ENCODE data around the gene GNG3.
"Not testable (repeated sequence)": the region's sequence is repeated elsewhere in the genome, so short reads cannot be mapped to it uniquely, and the experiment has no call there.

GNG3 gene

DNA sequence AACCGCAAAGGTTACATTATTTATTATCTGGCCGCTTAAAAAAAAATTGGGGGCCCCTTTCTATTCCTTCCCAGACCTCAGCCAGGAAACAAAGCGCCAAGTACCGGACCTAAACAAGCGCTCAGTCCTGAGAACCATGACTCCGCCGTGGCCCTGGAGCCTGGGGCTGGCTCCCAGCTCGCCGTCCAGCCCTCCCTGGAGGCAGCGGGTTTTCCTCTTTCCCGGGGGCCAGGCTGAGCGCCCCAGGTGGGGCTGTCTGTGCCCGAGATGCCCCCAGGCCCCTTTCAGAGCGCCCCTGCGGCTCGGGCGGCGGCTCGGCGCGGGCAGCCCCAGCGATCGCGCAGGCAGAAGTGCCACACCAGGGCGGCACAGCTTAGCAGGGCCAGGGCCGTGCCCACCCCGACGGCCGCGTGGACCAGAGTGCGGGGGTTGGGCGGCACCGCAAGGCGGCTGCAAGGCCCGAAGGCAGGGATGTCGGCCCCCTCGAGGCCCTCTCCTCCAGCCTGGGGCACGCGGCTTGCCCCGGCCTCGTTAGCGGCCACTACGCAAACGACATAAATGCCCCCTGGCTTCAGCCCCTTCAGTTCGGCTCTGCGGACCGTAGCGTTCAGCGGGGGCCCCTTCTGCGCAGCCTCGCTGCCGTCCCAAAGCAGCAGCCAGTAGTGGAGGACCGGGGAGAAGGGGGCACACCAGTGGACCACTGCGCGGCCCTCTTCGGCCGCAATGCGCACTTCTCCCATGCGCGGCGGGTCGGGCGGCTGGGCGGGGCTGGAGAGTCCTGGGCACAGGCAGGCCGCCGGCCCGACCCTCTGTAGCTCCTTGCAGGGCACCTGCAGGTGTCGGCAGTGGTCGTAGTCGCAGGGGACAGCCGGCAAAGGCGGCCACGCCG is 19.7 kb upstream of the GNG3 start:
- DNase-seq (ENCODE audit: low spot score): no peak

DNA sequence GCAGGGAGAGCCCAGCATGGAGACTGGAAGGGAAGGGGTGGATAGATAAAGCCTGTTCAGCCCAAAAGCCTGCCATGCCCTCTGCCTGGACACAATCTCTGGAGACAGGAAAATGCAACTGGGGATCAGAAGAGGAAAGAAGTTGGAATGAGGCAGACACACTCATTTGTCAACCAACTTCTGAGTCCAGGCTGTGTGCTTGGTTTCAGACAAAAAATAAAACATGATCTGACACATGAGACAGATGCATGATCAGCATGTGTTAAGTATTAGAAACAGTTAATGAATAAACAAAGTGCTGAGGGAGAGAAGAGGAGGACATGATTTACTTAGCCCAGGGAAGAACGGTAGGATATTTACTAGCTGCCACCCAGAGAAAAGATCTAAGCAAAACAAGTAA is 19.0 kb upstream of the GNG3 start:
- DNase-seq (ENCODE audit: low spot score): no peak

DNA sequence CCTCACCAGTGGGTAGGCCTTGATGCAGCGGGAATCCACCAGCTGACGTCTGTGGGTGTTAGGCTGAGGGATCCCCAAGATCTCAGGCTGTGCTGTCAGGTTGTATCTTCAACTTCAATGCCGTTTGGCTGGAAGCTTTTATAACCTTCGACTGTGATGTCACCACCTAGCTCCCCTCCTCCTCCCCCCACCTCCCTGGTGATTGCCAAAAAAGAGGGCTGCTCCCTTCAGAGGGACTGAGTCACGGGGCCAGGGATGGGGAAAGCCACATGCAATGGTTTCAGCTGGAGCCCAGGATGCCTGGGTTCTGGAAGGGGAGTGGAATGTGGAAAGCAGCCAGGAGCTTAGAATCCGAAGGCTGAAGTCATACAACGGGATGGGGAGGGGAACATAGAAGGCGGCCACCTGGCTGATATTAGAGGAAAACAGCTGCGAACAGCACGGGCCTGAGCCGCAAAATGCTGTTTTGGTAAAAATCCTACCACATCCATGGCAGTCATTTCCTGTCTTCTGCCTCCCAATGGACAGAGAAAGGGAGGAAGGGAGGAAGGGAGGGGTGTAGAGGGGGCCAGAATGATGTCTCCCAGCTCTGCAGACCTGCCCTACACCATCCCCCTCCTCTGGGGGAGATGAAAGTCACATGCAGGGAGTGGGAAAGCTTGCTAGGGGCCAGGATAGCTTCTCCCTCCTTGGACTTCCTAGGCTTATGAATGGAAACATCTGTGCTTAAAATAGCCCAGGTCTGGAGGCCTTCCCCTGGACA is 17.9 kb upstream of the GNG3 start, which contains the start of gene LRRN4CL:
LRRN4CL (minus strand) TSS at position 110 of the 763 bp plus-strand sequence. CDS start 1,022 bp downstream, outside the sequence.
- no peak for DNase-seq (ENCODE audit: low spot score)

DNA sequence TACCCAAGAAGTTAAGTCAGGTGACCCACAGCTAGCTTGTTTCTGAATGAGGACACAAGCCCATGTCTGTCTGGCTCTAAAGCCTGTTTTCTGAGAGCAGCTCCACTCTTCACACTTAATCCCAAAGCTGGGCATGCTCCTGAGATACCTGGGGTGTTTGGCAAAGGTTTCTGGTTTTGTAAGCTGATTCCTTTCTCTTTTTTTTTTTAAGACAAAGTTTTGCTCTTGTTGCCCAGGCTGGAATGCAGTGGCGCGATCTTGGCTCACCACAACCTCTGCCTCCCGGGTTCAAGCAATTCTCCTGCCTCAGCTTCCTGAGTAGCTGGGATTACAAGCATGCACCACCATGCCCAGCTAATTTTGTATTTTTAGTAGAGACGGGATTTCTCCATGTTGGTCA is 13.9 kb upstream of the GNG3 start:
- DNase-seq (ENCODE audit: low spot score): not testable (repeated sequence)

DNA sequence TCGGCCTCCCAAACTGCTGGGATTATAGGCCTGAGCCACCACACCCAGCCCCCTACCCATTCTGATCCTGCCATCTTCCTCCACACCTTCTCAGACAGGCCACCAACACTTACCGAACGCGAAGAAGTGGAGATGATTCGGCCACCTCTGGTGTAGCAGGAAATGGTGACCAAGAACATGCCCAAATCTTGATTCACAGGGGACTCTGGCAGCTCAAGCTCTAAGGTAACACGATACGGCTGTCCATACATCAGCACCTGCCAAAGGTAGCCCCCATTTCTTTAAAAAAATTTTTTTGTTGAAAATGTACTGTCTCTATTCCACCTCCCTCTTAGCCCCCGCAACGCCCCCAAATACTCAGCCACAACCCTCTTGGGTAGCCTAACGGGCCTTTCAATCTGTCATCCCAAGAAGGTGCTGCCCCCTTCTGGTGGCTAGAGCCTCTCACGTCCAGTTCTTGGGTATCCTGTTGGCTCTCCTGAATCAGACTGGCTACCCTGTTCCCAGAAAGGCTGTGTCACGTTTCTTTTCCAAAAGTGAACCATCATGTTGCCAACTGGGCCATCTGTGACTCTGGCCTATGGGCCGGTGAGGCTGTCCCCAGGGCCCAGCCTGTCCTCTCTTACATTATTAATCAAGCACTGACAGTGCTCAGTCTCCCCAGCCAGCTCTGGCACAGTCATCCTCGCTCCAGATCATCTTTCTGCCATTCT is 12.9 kb upstream of the GNG3 start:
- DNase-seq (ENCODE audit: low spot score): peak; percentile 77

DNA sequence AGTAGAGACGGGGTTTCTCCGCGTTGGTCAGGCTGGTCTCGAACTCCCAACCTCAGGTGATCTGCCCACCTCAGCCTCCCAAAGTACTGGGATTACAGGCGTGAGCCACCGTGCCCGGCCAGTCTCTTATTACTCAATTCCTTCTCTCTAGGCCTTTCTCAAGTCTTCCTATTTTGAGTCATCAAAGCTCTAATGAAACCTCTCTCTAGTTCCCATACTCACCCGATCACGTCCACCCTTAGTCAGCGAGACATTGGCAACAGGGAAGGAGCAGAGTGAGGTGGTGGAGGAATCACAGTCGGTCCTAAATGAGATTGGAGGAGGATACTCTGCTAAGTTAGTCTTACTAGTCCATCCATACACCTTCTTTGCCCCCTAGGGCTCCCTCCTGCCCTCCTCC is 5.2 kb upstream of the GNG3 start:
- no peak for DNase-seq (ENCODE audit: low spot score)

DNA sequence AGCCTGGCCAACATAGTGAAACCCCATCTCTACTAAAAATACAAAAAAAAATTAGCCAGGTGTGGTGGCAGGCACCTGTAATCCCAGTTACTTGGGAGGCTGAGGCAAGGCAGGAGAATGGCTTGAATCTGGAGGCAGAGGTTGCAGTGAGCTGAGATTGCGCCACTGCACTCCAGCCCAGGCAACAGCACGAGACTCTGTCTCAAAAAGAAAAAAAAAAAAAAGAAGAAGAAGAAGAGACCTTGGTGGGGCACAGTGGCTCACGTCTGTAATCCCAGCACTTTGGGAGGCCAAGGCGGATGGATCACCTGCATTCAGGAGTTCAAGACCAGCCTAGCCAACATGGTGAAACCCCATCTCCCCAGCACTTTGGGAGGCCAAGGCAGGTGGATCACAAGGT is 3.6 kb upstream of the GNG3 start:
- not testable (repeated sequence) for DNase-seq (ENCODE audit: low spot score)

DNA sequence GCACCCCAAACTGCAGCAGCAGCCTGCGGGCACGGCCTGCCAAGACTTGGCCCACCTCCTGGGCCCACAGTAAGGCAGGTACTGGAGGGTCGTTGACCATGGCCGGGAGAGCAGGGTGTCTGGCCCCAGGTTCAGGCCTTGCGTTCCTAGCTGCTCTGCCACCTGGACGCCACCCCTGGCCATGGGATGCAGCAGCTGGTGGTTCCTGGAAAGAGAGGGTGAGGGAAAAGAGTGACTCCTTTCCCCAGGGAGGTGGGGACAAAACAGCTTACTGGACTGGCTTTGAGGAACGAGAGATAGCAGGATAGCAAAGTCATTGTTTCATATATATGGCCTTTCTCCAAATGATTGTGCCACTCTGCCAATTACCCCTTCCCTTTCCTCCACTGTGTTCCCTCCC is 2.1 kb upstream of the GNG3 start:
- no peak for DNase-seq (ENCODE audit: low spot score)

DNA sequence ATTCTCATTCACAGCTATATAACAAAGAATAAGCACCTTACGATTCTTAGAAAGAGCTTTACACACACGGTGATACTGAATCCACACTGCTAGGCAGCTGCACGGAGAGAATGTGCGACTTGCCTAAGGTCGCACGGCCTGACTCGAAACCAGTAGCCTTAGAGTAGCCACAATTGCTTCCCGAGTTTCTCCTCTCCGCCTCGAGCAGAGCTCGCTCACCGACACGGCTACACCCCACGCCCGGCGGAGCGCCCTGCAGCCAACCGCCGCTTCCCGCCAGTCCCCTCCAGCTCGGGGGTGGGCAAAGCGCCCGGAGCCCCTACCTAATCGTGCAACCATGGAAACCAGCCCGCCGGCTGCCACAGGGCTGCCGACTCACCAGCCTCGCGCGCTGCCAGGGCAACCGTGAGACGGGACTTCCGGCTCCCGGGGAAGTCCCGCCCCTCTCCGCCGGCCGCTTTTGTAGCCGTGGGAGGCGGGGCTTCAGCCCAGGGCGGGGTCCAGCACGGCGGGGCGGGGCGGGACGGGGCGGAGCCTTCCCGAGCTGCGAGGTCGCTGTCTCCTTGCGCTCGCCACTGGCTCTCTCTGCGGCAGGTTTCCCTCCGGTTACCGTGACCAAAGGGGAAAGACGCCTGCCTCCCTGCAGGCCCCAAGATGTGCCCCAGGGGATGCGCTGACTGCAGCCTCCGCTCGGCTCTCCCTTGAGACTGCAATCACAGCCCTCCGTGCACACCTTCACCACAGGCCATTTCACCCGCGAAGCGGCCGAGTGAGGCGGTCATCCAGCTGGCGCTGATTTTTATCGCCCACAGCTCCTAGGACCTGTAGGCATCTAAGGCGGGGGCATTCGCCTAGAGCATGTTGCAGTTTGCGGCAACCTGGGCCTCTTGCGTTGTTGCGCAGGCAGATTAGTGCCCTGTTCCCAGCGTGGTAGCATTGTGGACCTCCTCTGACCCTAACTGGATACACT is 1.3 kb upstream of the GNG3 start:
- peak; percentile 93 for DNase-seq (ENCODE audit: low spot score)

DNA sequence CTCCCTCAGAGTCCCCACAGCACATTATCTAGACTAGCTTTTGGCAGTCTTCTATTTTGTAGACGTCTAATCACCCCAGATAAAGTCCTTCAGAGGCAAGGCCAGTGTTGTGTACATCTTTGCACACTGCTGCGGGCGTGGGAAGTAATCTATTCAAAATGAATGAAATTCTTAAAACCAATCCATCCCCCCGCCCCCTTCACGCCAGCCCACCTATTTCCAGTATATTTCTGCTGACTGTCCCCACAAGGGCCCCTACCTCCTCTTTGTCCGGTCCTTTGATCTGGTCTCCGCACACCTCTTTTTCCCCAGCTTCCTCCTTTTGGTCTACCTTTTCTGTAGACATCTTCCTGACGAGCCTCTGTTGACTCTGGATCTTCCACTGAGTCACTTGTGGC is 627 bp upstream of the GNG3 start:
- no peak for DNase-seq (ENCODE audit: low spot score)

DNA sequence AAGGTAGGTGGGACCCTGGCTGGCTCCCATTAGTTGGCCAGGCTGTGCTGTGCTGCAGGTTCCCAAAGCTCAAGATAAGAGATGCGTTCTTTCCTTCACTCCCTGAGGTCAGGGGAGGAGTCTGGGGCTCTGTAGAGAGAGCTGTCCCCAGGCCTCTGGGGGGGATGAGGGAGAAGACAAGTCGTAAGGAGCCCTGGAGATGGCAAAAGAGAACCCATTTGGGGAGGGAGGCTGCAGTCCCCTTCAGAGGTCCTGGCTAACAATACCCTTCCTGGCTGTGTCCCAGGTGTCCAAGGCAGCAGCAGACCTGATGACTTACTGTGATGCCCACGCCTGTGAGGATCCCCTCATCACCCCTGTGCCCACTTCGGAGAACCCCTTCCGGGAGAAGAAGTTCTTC is 916 bp downstream of the GNG3 start:
- DNase-seq (ENCODE audit: low spot score): no peak

DNA sequence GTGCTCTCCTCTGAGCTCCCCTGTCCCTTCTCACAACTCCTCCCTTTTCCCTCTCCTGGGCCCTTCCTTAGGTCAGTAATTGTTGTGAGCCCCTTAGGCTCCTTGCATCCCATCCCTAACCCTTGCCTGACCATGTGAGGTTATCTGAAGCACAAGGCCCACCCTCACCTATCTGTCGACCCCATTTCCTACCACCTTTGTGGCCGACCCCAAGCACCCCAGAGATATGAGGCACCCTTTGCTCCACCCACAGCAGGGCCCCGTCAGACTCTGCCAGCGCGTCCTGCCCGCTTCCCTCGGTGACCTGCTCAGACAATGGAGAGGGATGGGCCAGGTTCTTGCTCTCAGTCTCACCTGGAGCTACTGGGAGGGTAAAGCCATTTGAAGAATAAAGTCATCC is 1.3 kb downstream of the GNG3 start:
- DNase-seq (ENCODE audit: low spot score): no peak

DNA sequence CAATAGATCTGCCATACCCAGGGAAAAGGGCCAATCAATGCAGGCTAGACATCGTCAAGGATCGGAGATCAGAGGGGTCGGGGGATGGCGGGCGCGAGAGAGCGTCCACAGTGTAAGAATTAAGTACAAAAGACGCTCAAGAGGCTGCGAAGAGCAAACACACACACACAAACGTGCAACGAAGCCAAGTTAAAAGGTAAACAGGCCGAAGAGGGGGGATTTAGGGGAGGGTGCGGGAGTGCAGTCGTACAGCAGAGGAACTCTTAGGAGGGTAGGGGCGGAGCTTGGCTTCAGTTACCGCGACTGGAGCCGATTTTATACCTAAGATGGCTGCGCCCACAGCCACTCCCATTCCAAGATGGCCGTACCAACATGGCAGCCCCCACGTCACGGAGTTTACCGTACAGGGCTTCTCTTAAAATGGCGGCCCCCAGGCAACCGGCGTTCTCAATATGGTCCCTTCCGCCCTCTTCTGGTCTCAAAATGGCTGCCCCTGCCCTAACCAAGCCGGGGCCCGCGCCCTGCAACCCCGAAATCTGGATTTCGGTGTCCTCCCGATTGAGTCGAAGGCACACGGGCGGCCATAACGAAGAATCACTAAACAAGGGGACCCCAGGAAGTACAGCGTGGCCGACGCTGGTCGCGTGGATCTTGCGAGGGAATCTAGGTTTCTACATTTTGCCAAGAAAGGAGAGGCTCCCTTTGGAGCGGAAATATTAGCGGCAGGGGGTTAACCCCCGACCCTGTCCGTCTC is 1.9 kb downstream of the GNG3 start:
- DNase-seq (ENCODE audit: low spot score): peak; percentile 99

DNA sequence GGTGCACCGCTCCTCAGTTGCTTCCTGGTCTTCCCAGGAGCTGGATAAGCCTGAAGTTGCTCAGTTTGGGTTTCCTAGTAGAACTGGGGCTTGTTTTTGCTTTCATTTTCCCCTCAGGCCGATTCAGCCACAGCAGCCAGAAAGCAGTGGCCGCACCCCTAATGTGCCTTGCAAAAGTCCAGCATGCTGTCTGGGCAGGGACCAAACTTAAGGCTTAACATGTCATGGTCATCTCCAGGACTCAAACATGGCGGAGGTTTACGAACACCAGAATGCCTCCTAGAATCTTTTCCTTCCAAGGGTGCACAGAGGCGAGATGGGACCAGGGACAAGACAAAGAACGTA is 2.5 kb downstream of the GNG3 start:
- DNase-seq (ENCODE audit: low spot score): no peak

DNA sequence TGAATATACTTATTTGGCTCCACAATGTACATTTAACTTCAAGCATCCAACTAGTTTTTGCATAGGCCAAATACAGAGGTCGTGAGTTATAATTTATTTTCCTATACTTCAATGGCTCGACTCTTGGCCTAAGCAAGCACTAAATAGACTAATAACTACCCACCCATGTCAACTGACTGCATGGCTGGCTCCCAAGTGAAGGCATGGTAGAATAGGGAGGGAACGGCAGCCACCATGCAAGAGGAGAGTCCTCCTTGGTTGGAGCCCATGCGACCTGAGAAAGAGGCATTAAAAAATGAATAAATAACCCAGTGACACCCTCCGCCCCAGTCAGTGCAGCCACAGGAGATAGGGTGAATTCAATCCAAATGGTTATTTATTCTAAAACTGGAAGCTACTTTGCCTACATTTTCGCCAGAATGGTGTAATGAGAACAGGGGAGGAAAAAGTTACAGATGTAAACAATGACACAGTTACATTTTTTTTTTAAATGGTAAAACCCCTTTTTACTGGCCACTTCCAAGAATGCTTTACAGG is 4.9 kb downstream of the GNG3 start:
- DNase-seq (ENCODE audit: low spot score): no peak

DNA sequence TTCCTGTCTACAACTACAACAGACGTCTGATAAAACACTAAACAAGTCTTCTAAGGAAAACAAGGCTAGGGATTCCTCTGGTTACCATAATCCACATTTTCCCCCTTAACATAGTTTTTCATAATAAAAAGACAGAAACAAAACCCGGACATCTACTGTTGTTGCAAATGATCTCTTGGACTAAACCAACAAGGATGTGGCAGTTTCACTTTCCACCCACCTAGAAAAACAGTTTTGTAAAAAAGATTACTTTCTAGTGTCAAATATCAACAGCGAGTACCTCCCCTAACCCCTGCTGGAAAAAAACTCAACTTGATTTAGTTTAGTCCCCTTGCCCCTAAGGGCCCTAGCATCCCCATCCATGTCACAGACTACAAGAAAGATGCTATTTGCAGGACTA is 5.4 kb downstream of the GNG3 start:
- no peak for DNase-seq (ENCODE audit: low spot score)

DNA sequence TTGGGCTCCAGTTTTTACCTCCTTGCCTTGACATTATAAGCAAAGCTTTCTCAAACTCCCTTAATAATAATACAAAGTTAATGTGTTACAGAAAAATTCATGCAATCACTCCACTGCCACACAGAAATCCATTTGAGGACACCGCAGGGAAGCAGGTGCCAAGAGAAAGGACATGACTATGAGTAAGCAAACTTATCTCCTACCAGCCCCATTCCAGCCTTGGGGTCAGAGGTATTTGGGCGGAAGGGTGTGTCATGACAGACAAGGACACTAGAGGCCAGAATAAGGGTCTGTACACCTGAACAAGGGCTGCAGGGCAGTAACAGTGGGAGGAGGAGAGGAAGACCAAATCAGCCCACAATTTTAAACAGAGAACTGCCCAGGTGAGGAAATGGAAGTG is 5.9 kb downstream of the GNG3 start:
- DNase-seq (ENCODE audit: low spot score): no peak

DNA sequence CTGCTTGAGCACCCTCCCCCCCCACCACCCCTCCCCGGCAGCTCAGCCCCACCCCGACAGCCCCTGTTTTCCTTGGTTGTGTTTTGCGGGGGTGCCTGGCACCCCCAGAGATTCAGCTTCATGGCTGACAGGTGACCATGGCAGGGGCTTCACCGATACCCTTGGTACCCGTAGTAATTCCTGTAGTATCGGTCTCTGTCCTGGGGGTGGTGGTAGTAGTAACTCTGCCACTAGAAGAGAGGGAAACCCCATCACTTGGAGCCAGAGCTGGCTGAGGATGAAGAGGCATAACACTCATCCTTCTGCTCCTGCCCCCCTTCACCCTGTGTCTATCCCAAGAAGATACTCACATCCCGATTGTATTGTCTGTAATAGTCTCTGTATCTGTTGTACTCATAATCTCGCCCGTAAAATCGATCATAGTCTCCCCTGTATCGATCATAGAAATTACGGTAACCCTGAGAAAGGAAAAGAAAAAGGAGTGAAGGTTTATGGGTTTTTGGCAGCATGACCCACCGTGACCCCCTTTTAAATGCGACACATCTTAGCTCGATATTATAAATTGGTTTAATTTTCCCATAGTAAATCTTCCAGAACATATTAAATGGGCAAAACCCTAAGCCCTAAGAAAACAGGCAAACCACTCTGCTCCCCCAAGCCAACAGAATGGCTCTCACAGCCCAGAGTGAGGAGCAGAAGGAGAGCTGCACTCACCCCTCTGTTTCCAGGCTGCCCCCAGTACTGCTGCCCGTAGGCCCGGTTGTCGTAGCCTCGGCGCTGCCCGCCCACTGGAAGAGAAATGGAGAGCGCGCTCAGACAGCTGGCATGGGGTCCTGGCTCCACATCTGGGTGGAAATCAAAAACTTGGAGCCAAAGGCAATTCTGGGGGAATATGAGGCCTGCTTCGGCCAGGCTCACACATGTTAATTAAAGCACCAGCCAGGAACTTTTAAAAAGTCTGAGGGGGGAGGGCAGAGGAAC is 8.0 kb downstream of the GNG3 start:
- no peak for DNase-seq (ENCODE audit: low spot score)

DNA sequence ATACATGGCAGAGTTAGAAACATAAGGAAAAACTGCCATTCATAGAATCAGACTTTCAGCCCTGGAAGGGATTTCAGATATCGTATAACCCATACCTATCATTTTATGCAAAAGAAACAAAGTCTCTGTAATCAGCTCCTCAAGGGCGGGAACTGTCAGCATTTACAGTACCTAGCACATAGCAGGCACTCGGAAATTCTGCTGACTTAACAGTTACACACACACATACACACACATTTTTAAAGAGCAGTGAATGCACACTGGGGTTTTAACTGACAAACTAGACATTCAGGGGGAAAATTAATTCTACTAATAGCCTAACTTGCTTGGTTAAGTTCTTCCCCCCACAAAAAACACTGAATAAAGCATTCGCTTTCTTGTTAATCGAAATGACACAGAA is 8.7 kb downstream of the GNG3 start:
- no peak for DNase-seq (ENCODE audit: low spot score)
